ENCODE measurements around the gene PLA2R1. TPM values are rescaled to one million over a fixed set of nuclear protein-coding genes. Genes with fewer than 3 reads are reported as not detected.
A peak's percentile ranks its signal among the peaks of the same experiment; 100 is the strongest.
"Not testable (repeated sequence)": the region's sequence is repeated elsewhere in the genome, so short reads cannot be mapped to it uniquely, and the experiment has no call there.

Gene PLA2R1
- total and polyA plus RNA-seq, 2 experiments from 2014 or later: 4.9 to 9.6 TPM

DNA sequence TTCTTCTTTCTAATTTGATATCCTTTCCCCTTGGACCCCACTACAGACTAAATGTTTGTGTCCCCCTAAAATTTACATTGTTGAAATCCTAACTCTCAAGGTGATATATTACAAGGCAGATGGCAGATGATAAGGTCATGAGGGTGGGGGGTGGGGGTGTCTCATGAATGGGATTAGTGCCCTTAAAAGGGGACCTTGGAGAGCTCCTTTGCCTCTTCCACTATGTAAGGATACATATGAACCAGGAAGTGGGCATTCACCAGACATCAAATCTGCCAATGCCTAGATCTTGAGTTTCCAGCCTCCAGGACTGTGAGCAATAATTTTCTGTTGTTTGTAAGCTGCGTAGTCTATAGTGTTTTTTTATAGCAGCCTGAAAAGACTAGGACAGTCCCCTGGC, 89.1 kb downstream of the PLA2R1 start:
- H3K4me2 ChIP-seq: no peak overlapping the region
- H4K20me1 ChIP-seq (ENCODE audit: insufficient read depth, poor library complexity, severe bottlenecking): no peaks in the 10 kb centered on the region
- no peaks in the 10 kb centered on the region for H3K9me3 ChIP-seq (ENCODE audit: low read depth)
- H3K9me2 ChIP-seq (replicated peaks; ENCODE audit: insufficient read depth): no peaks in the 10 kb centered on the region
- H3K27ac ChIP-seq: no peak overlapping the region
- H3K36me3 ChIP-seq (replicated peaks; ENCODE audit: insufficient read depth, low read depth): no peaks in the 10 kb centered on the region
- H2AFZ ChIP-seq: no peak overlapping the region
- H3K4me1 ChIP-seq (ENCODE audit: insufficient read depth): no peaks in the 10 kb centered on the region
- no peak for DNase-seq (ENCODE audit: low spot score)
- H3K4me3 ChIP-seq: no peak overlapping the region
- 100% methylated on average over 1 of the region's 1 CpG for WGBS (ENCODE audit: low lambda C conversion rate, missing lambda C conversion rate)
- no peaks in the 10 kb centered on the region for H3K27me3 ChIP-seq
- TF ChIP-seq EZH2 (IDR thresholded peaks at IDR 0.05; ENCODE audit: borderline replicate concordance) (no peak), EZH2phosphoT487 (IDR thresholded peaks at IDR 0.05; ENCODE audit: low read depth, severe bottlenecking, unreplicated experiment) (no peak)
- TF ChIP-seq, protein P1, sequence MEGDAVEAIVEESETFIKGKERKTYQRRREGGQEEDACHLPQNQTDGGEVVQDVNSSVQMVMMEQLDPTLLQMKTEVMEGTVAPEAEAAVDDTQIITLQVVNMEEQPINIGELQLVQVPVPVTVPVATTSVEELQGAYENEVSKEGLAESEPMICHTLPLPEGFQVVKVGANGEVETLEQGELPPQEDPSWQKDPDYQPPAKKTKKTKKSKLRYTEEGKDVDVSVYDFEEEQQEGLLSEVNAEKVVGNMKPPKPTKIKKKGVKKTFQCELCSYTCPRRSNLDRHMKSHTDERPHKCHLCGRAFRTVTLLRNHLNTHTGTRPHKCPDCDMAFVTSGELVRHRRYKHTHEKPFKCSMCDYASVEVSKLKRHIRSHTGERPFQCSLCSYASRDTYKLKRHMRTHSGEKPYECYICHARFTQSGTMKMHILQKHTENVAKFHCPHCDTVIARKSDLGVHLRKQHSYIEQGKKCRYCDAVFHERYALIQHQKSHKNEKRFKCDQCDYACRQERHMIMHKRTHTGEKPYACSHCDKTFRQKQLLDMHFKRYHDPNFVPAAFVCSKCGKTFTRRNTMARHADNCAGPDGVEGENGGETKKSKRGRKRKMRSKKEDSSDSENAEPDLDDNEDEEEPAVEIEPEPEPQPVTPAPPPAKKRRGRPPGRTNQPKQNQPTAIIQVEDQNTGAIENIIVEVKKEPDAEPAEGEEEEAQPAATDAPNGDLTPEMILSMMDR (IDR thresholded peaks at IDR 0.05; ENCODE audit: poor library complexity): no peak
- H3K79me2 ChIP-seq: no peaks in the 10 kb centered on the region

DNA sequence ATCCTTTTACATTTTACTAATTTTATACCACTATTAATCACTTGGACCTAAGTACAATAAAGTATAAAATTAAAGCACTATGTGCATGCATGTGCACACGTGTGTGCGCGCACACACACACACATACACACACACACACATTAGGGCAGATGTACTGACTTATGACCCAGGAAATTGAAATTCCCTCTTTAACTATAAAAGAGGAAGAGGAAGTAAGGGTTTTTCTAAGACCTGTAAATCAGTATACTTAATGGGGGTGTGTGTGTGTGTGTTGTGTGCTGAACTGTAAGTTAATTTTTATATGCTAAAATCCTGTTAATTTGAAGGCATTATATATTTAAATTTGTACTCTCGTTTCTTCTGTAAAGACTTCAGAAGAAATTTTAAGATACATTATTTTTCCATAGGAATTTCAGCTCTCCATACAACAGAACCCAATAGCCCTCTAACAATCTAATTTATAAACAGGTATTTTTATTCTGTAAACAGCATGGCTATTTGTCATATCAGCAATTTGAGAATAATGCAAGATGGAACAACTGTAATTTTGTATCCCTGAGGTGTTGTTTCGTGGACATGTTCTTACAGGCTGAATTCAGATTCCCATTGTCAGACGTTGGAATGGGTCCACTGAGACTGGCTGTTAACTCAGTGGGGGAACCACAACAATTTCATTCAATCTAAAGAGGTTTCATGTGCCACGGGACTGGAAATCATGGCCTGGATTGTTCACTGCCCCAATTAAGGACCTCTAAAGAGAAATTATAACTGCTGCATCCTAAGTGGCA, 90.9 kb downstream of the PLA2R1 start:
- H3K36me3 ChIP-seq (replicated peaks; ENCODE audit: insufficient read depth, low read depth): no peaks in the 10 kb centered on the region
- 85% methylated on average over 7 of the region's 7 CpGs for WGBS (ENCODE audit: low lambda C conversion rate, missing lambda C conversion rate)

DNA sequence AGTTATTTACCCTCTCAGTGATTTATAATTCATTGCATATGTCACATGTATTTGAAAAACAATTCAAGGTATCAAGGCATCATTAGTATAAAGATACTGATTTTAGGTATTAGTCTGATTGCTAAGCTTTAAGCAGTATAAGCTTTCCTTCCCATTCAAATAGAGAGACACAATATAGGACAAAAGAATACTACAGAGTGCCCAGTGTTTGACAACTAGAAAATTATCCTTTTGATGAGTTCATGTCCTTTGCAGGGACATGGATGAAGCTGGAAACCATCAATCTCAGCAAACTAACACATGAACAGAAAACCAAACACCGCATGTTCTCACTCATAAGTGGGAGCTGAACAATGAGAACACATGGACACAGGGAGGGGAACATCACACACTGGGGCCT, 91.9 kb downstream of the PLA2R1 start:
- not testable (repeated sequence) for H3K4me3 ChIP-seq; H3K27me3 ChIP-seq; H2AFZ ChIP-seq; H3K79me2 ChIP-seq; DNase-seq (ENCODE audit: low spot score); H3K27ac ChIP-seq; H4K20me1 ChIP-seq (ENCODE audit: insufficient read depth, poor library complexity, severe bottlenecking); H3K4me1 ChIP-seq (ENCODE audit: insufficient read depth); H3K9me2 ChIP-seq (replicated peaks; ENCODE audit: insufficient read depth); H3K36me3 ChIP-seq (replicated peaks; ENCODE audit: insufficient read depth, low read depth); H3K4me2 ChIP-seq; H3K9me3 ChIP-seq (ENCODE audit: low read depth)
- WGBS (ENCODE audit: low lambda C conversion rate, missing lambda C conversion rate): 100% methylated on average over 1 of the region's 1 CpG

More for the DNA sequence above, 90.9 kb downstream of the PLA2R1 start:
- no peak overlapping the region for H3K4me3 ChIP-seq
- no peaks in the 10 kb centered on the region for H4K20me1 ChIP-seq (ENCODE audit: insufficient read depth, poor library complexity, severe bottlenecking)
- no peak for DNase-seq (ENCODE audit: low spot score)
- H3K4me2 ChIP-seq: no peak overlapping the region
- no peaks in the 10 kb centered on the region for H3K4me1 ChIP-seq (ENCODE audit: insufficient read depth)
- H3K27me3 ChIP-seq: no peaks in the 10 kb centered on the region
- no peak overlapping the region for H2AFZ ChIP-seq
- no peak overlapping the region for H3K27ac ChIP-seq
- TF ChIP-seq EZH2 (IDR thresholded peaks at IDR 0.05; ENCODE audit: borderline replicate concordance): no peak
- no peaks in the 10 kb centered on the region for H3K79me2 ChIP-seq
- no peaks in the 10 kb centered on the region for H3K9me3 ChIP-seq (ENCODE audit: low read depth)
- no peaks in the 10 kb centered on the region for H3K9me2 ChIP-seq (replicated peaks; ENCODE audit: insufficient read depth)

DNA sequence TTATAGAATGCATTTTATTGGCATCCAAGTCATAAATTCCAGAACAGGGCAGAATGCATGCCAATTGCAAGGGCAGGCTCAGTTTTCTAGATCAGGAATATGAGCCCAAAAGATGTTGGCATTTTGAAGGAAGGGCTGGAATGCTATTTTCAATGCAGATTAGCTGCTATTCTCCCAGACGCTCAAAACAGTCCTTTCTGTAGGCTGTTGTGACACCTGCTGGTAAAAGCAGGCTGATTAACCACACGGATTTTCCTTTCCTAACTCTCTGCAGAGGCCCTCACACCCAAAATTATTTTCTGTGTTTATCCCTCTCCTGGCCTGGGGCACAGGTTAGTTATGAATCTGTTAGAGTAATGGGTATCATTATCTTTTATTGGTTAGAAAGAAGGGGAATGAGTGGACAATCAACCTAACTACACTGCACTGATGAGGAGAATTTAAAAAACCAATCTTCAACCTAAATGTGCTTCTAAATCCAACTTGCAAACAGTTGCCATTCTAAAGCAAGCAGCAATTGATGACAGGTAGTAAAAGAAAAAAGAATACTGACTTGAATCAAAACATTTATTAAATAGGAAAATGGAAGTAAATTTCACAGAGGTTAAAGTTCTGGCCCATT, 94.0 kb downstream of the PLA2R1 start:
- WGBS (ENCODE audit: low lambda C conversion rate, missing lambda C conversion rate): 5% methylated on average over 2 of the region's 2 CpGs
- Histone ChIP-seq H3K4me2 (no peak overlapping the region), H3K36me3 (replicated peaks; ENCODE audit: insufficient read depth, low read depth) (no peaks in the 10 kb centered on the region), H3K9me3 (ENCODE audit: low read depth) (no peaks in the 10 kb centered on the region), H3K9me2 (replicated peaks; ENCODE audit: insufficient read depth) (no peaks in the 10 kb centered on the region), H4K20me1 (ENCODE audit: insufficient read depth, poor library complexity, severe bottlenecking) (no peaks in the 10 kb centered on the region), H3K79me2 (no peaks in the 10 kb centered on the region), H3K27ac (no peak overlapping the region), H3K27me3 (no peaks in the 10 kb centered on the region), H3K4me3 (no peak overlapping the region), H2AFZ (no peak overlapping the region), H3K4me1 (ENCODE audit: insufficient read depth) (no peaks in the 10 kb centered on the region)
- peak; percentile 57 for DNase-seq (ENCODE audit: low spot score)
- TF ChIP-seq, protein P1 (IDR thresholded peaks at IDR 0.05; ENCODE audit: poor library complexity): peak; percentile 72
- no peak for TF ChIP-seq EZH2 (IDR thresholded peaks at IDR 0.05; ENCODE audit: borderline replicate concordance)

Measured in hepatocyte (in vitro differentiated cells).